GM12878 (cell line): ENCODE results near the gene PTPRN2. TPM values are rescaled to one million over a fixed set of nuclear protein-coding genes. Genes with fewer than 3 reads are reported as not detected.

Experiments
- BCLAF1 ChIP-seq: fragments of 450-650 bp; IDR thresholded peaks from 2 replicates; pipeline ENCODE4 v1.6.1; 2017; ENCODE audit warnings: antibody characterized with exemption, mild to moderate bottlenecking, moderate library complexity
- CREB1 ChIP-seq: IDR thresholded peaks from 2 replicates; pipeline ENCODE4 v1.6.1; 2012; ENCODE audit warnings: low read depth, mild to moderate bottlenecking, inconsistent platforms
- E2F8 ChIP-seq: fragments of 450-650 bp; IDR thresholded peaks from 2 replicates; pipeline ENCODE4 v1.6.1; 2018; ENCODE audit warnings: mild to moderate bottlenecking, low read depth, moderate library complexity; ENCODE audit not compliant: partially characterized antibody
- EGR1 ChIP-seq, 2 experiments: IDR thresholded peaks; 1 replicate in 1 of 2; 2 replicates in 1 of 2; pipeline ENCODE4 v1.6.1; 2011 to 2012; ENCODE audit warnings: low read depth in 2 of 2, low read length in 2 of 2, borderline replicate concordance in 1 of 2, mild to moderate bottlenecking in 1 of 2, moderate library complexity in 1 of 2
- EP300 ChIP-seq, 2 experiments: fragments of 150-350 bp in 1 of 2; IDR thresholded peaks; 2 replicates each; pipeline ENCODE4 v1.6.1; 2011 to 2012; ENCODE audit warnings: low read depth in 2 of 2, low read length in 2 of 2, borderline replicate concordance in 1 of 2, improper control_type of control experiment in 1 of 2, inconsistent platforms in 1 of 2; ENCODE audit not compliant: control insufficient read depth in 1 of 2
- MTA3 ChIP-seq: IDR thresholded peaks from 2 replicates; pipeline ENCODE4 v1.6.1; 2012; ENCODE audit warnings: low read length, inconsistent platforms, borderline replicate concordance
- polyA plus RNA-seq, 11 experiments: library from polyadenylated mRNA; depleted of rRNA in 4 of 11; unstranded in 6 of 11; stranded (reverse) in 5 of 11; fragments of >200 nt; fragmentation: Nextera tagmentation in 4 of 11; fragmentation: Illumina TruSeq in 1 of 11; extraction: Ambion mirVana in 4 of 11; extraction: Trizol in 1 of 11; gene quantifications; 1 replicate in 1 of 11; 2 replicates in 10 of 11; pipeline versions ENCODE4 v1.2.1 to v1.2.3, GENCODE V29; 2011 to 2016; ENCODE audit warnings: inconsistent platforms in 2 of 11, missing spikeins in 2 of 11, low read depth in 1 of 11
- total RNA-seq, 4 experiments: library from RNA; depleted of rRNA in 3 of 4; stranded (reverse); fragments of >200 nt in 3 of 4; fragmentation: Illumina TruSeq in 1 of 4; extraction: Trizol in 1 of 4; gene quantifications; 2 replicates each; pipeline versions ENCODE4 v1.2.1 to v1.2.3, GENCODE V29; 2013 to 2021
- TF ChIP-seq, protein P1 (sequence below): fragments of 450-650 bp; IDR thresholded peaks from 2 replicates; pipeline ENCODE4 v1.6.1; 2014; ENCODE audit warnings: mild to moderate bottlenecking

Gene PTPRN2
- total and polyA plus RNA-seq, 10 of the 15 experiments (the other 5 are each of a cell fraction or from before 2014, with no cell fraction given), result 5.4 TPM; not detected in 9

DNA sequence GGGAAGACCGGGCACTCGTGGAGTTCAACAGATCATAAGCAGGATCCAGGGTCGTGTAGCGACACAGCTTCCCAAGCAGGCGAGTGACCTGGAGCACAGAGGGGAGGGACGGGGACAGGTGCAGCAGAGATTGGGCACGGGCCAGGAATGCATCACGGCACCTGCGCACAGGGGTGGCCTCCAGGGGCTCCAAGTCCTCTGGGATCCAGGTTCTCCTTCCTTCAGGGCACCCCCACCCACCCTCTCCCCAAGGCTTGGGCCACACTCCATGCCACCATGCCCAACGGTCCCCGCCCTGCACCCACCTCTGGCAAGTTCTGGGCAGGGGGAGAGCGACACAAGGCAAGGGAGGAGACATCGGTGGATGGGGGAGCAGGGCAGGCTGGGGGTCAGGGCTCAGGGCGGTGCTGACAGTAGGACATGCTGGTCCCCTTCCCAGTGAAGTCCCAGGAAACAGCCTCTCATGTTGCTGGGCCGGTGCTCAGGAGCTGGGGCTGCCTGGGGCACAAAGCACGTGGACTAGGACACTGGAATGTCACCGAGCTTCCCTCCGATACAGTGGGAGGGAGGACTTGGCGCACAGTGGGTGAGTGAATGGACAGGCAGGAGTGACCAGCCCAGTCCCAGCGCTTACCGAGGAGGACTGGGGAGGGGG is 597.3 kb downstream of the PTPRN2 start (continued):
- no peak for TF ChIP-seq E2F8
- no peak for TF ChIP-seq CREB1
- TF ChIP-seq EGR1 (IDR thresholded peaks at IDR 0.05; ENCODE audit: borderline replicate concordance in 1 of 2, low read depth in 2 of 2, low read length in 2 of 2), result no peak
- no peak for TF ChIP-seq BCLAF1
- TF ChIP-seq MTA3, result no peak
- no peak for TF ChIP-seq EP300 (IDR thresholded peaks at IDR 0.05; ENCODE audit: borderline replicate concordance in 1 of 2, control insufficient read depth in 1 of 2, low read depth in 2 of 2, low read length in 2 of 2)
- TF ChIP-seq, protein P1, sequence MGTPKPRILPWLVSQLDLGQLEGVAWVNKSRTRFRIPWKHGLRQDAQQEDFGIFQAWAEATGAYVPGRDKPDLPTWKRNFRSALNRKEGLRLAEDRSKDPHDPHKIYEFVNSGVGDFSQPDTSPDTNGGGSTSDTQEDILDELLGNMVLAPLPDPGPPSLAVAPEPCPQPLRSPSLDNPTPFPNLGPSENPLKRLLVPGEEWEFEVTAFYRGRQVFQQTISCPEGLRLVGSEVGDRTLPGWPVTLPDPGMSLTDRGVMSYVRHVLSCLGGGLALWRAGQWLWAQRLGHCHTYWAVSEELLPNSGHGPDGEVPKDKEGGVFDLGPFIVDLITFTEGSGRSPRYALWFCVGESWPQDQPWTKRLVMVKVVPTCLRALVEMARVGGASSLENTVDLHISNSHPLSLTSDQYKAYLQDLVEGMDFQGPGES, result no peak
